HPDE6-E6E7 (cell line): ENCODE results near the gene GPR25.

Experiments
- DNase-seq: peaks from one replicate; pipeline ENCODE4 v3.0.0; 2011; ENCODE audit warnings: missing footprints; ENCODE audit errors: extremely low spot score

The GPR25 gene

DNA sequence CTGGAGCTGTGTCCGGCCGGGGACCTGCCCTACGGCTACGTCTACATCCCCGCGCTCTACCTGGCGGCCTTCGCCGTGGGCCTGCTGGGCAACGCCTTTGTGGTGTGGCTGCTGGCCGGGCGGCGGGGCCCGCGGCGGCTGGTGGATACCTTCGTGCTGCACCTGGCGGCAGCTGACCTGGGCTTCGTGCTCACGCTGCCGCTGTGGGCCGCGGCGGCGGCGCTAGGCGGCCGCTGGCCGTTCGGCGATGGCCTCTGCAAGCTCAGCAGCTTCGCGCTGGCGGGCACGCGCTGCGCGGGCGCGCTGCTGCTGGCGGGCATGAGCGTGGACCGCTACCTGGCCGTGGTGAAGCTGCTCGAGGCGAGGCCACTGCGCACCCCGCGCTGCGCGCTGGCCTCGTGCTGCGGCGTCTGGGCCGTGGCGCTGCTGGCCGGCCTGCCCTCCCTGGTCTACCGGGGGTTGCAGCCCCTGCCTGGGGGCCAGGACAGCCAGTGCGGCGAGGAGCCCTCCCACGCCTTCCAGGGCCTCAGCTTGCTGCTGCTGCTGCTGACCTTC is 412 bp downstream of the GPR25 start:
- DNase-seq, result no peak

DNA sequence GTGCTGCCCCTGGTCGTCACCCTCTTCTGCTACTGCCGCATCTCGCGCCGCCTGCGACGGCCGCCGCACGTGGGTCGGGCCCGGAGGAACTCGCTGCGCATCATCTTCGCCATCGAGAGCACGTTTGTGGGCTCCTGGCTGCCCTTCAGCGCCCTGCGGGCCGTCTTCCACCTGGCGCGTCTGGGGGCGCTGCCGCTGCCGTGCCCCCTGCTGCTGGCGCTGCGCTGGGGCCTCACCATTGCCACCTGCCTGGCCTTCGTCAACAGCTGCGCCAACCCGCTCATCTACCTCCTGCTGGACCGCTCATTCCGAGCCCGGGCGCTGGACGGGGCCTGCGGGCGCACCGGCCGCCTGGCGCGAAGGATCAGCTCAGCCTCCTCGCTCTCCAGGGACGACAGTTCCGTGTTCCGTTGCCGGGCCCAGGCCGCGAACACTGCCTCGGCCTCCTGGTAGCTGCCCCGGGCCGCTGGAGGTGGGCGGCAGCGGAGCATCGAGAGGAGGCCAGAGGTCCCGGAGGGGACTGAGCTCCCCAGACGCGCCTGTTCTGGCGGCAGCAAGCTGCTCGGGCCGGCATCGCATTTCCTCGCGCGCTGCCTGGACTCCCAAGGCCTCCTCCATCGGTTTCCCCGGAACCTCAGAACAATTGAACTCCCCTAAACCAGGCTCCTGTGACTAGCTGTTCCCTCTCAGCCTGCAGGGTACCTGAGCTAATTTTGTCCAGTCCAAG is 1.1 kb downstream of the GPR25 start:
- DNase-seq, result no peak

DNA sequence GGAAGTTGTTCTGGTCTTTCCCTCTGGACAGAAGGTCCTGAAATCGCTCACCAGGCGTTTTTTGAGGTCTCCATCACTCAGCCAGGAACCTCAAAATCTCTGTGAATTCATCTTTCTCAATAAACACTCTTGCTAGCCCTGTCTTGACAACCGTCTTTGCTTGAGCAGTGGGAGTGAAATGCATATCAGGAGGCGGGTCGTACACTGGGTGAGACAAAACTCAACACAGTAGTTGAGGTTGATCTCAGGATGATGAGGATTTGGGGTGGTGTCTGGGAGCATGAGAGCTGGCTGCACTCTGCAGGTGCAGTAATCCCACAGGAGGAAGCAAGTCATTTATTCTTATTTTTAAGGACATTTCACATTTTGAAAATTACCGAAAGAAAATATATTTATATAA is 1.9 kb downstream of the GPR25 start:
- DNase-seq, result no peak

DNA sequence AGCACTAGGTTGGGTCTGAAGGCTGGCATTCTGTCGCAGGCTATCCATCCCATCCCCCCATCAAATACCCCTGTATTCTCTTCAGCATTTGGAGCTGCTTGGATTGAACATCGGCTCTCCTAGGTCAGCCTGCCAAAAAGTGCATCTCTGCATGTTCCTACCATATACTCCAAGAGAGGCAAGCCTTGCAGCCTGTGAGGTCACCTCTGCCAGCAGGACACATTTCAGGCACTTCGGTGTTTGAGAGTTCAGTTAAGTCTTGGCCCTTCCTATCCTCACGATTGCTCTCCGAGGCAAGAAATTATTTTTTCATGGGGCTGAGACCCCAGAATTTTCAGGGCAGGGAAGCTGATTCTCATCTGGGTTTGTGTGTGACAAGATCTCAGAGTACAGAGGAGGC is 2.6 kb downstream of the GPR25 start:
- no peak for DNase-seq

DNA sequence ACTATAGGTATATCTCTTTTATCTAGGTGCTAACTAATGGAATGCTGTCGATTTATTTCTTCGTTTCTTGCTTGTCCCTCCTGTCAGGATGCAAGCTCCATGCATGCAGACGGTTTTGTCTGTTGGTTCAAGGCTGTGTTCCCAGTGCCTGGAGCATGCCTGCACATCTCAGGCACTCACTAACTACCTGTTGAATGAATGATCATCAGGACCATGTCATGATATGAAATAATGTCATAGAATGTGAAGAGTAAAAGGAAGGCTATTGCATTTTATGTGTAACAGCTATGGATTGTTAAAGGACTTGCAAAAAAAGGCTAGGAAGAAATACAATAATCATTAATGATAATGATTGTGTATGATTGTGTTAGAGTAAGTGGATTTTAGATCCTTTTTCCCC is 4.2 kb downstream of the GPR25 start:
- DNase-seq, result no peak

DNA sequence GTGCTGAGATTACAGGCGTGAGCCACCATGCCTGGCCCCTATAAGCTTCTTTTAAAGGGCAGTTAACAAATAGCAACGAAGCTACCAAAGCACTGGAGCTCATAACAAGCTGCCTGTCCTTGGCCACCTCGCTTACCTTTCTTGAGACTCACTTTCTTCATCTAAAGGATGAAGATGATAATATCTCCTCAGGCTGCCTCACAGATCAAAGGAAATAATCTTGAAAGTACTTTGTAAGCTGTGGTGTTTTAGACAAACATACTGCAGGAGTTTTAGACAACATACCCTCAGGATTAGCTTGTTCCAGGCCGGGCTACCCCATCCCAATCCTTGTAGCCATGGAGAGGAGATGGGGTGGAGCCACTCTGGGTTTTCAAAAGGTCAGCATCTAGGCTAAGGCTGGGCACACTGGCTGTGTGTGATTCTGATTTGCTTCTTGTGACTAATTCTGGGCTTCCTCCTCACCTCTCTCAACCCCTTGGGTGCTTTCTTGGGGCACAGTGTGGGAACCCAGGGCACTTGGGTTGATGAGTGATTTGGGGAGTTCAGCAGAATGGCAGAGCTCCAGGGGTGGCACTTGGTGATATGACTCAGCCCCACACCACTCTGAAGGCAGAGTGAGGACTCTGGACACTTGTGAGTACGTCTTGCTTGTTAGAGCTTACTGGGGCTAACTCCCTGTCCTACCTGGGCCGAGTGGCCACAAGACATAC is 5.2 kb downstream of the GPR25 start:
- no peak for DNase-seq

DNA sequence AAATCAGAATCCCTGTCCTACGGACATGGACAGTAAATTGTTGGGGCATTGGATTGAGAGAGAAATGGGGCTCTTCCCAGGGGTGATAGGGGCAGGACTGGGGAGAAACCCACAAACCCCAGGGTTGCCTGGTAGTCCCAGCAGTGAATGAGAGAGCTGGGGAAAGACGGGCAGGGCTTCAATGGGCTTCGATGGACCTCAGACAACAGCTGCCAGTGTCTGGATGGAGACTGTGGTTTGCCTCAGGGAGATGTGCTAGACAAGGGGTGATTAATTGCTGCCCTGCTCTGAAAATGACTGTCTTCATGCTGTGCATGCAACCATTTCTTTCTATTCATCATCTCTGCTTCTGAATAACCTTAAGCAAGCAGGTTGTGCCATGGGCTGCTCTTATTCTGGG is 7.4 kb downstream of the GPR25 start:
- DNase-seq, result no peak

DNA sequence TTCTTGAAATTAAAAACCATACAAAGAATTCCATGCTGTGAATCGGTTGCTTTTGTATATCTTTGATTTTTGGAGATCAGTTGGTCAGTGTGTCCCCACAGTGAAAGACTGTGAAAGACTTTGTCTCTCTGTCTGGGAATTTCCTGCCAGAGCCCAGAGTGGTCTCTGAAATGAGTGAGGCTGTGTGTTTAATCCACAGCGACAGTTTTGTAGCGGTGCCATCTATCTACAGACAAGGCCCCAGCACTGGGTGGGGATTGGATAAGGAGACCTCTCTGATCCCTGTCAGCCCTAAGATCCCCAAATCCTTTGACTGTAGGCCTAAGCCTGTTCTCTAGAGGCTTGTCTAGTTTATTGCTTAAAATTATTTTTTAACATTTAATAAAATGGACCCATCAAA is 10.3 kb downstream of the GPR25 start:
- DNase-seq, result no peak

DNA sequence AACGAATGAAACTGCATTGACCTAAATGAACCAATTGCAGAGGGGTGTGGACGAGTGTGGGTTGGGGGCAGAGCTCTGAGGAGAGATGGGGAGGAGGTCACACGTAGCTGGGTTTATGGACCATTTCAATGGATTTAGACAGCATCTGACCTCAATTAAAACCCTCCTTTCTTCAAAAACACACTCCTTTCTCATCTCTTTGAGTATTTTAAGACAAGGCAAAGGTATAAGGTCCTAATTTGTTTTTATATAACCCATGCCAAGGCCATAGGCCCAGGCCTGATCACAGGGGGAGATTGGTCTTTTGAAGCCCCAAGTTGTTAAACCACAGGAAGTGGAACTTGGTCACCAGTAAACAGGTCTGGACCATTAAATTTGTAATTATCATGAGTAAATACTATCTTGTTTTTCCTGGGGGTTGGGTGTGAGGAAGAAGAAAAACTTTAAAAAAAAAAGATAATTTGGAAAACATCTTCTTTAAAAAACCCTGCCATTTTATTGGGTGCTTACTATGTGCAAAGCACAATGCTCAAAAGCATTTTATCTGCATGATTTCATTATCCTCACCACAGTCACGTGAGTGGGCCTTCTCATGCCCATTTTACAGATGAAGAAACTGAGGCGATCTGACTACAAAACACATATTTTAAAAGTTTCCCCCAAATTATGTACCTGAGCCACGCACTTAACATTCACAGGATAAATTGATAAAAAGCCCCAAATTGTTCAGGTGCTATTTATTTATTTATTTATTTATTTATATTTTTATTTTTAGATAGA is 13.0 kb downstream of the GPR25 start:
- DNase-seq, result no peak

DNA sequence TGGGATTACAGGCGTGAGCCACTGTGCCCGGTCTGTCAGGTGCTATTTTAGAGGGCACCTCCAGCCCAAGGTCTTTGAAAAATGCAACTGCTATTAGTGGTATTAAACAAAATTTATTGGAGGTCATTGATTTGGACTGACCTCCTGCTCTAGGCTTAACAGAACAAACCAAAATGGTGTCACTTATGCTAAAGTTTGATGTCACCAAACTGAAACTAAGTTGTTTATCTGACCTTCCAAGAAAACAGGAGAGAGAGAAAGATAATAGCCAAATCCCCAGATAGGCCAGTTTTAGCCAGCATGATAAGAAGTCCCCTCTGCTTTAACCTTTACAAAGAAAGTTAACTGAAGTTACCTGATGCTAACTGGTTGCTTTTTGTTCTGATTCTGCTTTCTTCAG is 13.8 kb downstream of the GPR25 start:
- DNase-seq, result no peak

DNA sequence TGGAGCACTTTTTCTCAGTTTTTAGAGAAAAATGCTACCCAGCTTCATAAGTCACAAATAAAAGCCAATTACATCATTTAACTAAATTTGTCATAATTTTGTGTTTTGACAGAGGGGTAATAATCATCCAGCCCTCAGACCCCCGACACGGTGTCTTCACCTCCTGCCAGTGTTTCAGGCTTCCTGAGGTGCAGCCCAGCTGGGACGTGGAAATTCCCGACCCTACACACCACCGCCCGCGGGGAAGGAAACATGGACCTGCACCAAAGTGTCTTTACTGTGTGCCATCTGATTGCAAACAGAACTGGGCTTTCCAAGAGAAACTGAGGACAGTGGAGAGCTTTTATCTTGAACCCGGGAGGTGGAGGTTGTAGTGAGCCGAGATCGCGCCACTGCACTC is 14.3 kb downstream of the GPR25 start:
- DNase-seq, result no peak

DNA sequence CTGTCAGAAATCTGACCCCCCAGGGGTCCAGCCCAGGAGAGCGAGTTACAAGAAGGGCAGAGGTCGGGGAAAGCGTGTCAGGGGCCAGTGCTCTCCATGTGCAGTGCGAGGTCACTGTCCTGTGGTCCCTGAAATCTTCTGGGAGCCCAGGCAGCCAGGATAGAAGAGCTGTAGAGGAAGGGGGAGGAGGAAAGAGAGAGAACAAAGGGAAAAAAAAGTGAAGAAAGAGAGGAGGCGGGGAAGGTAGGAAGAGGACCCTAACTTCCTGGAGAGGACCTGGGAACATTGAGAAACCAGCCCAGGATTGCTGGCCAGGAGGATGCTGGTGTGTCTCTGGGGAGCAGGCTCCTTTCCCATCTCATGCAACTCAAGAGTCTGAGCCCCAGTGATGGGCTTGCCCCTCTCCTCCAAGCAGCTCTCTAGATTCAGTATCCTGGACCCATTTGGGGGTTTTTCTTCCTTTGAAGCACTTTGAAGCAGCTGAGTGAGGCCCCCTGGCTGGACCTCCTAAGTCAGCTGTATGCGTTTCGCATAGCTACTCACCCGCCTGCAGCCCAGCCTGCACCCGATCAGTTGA is 15.1 kb downstream of the GPR25 start:
- no peak for DNase-seq

DNA sequence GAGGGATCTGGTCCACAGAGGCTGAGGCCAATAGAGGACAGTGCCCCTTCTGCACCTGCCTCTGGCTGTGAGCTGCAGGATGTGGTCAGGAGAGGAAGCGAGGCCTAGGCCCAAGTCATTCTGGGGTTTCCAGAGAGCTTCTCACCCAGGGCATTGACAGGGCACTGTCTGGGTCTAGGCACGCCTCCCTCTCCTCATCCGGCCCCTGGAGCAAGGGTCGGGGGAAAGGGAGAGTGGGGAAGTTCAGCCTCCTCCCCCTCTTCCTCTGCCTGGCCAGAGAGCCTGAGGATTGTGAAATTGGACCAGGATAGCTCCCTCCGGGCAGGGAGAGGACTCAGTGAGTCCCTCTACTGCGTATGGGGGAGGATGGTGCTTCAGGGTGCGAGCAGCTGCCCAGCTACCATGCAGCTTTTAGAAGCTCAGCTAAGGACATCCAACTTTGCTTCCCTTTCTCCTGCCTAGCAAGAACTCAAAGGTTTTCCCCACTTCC is 15.6 kb downstream of the GPR25 start:
- DNase-seq, result no peak

DNA sequence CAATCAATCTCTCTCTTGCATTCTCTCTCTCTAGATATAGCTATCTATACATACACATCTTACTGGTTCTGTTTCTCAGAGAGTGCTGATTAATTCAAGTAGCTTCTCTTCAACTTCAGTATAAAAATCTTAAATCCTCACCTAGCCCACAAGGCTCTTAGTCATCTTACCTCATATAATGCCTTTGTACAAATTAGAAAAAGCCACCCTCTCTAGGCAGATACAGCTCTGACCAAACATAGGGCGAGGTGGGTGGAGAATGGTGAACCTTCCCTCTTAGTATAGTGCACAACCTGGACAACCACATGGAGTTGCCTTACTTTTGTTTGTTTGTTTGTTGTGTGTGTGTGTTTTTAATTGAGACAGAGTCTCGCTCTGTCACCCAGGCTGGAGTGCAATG is 16.8 kb downstream of the GPR25 start:
- no peak for DNase-seq

DNA sequence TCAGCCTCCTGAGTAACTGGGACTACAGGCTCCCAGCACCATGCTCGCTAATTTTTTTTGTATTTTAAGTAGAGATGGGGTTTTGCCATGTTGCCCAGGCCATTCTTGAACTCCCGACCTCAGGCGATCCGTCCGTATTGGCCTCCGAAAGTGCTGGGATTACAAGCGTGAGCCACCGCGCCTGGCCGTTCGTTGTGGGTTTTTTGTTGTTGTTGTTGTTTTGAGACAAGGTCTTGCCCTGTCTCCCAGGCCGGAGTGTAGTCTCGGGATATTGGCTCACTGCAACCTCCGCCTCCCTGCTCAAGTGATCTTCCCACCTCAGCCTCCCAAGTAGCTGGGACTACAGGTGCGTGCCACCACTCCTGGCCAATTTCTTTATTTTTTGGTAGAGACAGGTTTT is 17.2 kb downstream of the GPR25 start:
- no peak for DNase-seq

DNA sequence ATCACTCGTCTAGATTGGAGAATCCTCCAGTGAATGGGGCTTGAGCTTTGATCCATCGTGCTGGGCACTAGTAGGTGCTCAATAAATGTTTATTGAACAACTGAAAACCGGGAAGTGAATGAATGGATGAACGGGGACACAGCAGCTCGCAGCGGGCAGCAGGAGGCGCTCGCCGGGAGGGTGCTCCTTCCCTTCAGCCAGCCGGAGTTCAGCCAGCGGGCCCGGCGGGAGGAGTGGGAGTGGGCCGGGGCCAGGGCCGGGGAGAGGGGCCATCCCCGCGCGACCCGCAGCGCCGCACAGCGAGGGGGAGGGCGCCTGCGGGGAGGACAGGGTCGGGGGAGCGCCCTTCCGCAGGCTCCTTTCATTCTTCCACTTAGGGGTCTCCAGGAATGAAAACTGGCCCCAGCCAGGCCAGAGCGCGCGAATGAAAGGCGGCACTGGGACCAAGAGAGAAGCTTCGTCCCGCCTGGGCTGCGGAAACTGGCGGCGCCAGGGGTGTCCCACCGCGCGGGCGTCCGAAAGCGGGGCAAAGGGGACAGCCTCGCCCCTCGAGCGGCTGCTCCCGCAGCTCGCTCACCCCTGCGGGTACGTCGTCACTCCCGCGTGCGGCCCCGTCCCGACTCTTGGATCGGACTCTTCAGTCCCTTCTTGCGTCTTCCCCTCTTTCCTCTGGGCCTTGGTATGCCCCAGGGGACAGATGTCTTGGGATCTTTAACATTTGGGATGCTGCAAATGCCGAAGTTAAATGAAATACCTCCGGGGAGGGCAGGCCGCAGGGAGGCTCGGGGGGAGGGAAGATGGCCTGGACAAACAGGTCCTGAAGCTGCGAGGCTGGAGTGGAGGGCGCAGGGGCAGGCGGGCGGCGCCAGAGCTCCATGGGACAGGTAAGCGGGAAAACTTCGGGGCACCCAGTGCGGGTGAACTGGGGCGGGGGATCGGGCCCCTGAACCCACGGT is 18.3 kb downstream of the GPR25 start:
- no peak for DNase-seq

DNA sequence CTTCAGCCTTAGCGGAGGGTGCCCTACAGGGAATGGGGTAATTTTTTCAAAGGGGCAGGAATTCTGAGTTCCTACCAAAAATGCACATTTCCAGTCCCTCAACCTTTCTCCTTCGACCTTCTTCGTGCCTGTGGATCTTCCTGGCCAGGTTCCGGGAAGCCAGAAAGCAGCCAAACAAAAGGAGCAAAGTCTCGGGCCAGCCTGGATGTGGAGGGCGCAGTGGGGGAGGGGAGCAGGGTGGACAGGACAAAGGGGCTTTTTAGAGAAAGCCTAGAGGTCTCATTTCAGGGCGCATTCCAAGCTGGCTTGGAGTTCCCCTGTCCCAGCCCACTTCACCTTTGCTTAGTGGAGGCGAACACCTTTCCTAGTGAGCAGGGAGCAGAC is 19.0 kb downstream of the GPR25 start:
- no peak for DNase-seq

DNA sequence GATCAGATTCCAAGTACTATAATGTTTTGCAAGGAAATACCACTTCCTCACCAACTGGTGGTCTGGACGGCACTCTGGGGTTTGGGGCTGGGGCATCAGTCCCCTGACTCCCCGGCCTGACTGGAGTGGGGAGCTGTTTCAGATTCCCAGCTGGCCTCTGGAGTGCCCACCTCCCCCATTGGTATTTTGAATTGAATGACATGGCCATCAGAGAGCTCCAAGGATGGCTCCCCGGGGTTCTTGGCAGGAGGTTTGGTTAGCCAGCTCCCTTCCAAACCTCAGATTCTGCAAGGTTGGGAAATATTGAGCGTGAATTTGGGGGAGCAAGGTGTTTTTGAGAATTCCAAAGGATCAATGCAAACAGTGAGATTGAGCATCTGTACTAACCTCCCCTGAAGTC is 19.8 kb downstream of the GPR25 start:
- DNase-seq, result no peak

DNA sequence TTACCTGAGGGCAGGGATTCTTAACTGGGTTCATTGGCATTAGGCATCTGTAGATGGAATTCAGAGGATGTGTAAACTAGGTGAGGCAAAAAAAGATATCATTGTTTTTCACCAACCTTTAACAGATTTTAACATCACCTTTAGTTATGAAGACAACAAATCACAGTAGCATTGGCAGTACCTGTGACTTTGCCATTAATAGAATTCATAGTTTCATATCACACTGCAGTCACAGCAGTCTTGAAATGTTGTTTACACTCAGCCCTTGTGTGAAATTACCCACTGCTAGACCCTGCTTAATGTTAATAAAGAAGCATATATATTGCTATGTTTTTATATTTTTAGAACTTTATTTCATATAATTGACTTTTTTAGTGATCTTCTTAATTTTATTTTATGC is 20.2 kb downstream of the GPR25 start:
- DNase-seq, result no peak

DNA sequence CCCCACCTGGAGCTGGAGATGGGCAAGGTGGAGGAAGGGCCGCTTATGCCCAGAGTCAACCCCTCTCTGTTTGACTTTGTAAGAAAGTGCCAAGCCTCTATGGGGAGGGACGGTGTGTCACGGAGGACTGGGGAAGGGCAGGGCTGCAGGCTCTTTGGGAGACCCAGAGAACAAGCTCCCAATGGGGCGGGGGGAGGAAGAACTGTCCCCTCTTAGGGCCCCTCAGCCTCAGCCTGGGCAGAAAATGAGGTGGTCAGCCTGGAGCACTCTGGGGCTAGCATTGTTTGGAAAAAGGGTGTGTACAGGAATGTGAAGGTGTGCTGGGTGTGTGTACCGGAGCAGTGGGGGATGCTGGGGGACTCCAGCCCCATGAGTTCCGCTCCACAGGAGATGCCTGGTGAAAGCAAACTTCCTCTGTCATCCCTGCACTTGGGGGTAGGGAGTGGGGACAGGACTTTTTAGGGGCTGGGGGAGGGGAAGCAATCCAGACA is 20.7 kb downstream of the GPR25 start:
- no peak for DNase-seq
